ENCODE data around the gene RSPO4.

GRCh38 chr20:997016-997415 lies 5.1 kb downstream of the RSPO4 start:
- no peak for TF ChIP-seq POLR2A (IDR thresholded peaks at IDR 0.05)
- no peak for TF ChIP-seq CTCF (IDR thresholded peaks at IDR 0.05)

Measured in Peyer's patch (tissue), 4 donors.